Gastrocnemius medialis (tissue), 4 donors: ENCODE results near the gene CXCR4.

ENCODE experiments used
- CTCF ChIP-seq, 5 experiments: fragments of 450-650 bp in 3 of 5; fragments of 200-600 bp in 2 of 5; sonication (generic) in 2 of 5; IDR thresholded peaks in 4 of 5; conservative IDR thresholded peaks in 1 of 5; 1 replicate in 4 of 5; 2 replicates in 1 of 5; pipeline ENCODE4 v1.5.1; 2016 to 2019; ENCODE audit warnings: antibody characterized with exemption in 5 of 5, mild to moderate bottlenecking in 3 of 5, moderate library complexity in 3 of 5
- POLR2A ChIP-seq, 2 donors: fragments of 450-650 bp; IDR thresholded peaks; one replicate each; pipeline ENCODE4 v1.6.1; 2017; ENCODE audit warnings: antibody characterized with exemption in 2 of 2, mild to moderate bottlenecking in 2 of 2, moderate library complexity in 2 of 2

DNA sequence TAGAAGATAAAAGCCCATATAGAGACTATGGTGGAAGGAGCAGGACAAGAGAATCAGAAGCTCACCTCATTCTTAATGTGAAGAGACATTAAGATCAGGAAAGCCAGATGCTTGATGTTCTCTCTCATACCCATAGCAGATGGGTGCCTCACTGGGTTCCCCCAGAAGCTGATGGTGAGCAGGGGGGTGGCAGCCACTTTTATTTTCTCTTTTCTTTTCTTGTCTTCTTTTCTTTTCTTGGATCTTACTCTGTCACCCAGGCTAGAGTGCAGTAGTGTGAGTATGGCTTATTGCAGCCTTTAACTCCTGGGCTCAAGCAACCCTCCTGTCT is 14.8 kb upstream of the CXCR4 start:
- TF ChIP-seq CTCF (IDR thresholded peaks at IDR 0.05 in 4 of 5, conservative IDR thresholded peaks at IDR 0.05 in 1 of 5) (no peak), POLR2A (IDR thresholded peaks at IDR 0.05) (no peak)
